Activated T-cell treated with anti-CD3 and anti-CD28 coated beads for 1 hour (primary cell): ENCODE results near the gene SIT1.

Source experiments
- DNase-seq: peaks from one replicate; pipeline ENCODE4 v3.0.0-alpha.2; 2020; ENCODE audit warnings: low read depth

SIT1 gene

DNA sequence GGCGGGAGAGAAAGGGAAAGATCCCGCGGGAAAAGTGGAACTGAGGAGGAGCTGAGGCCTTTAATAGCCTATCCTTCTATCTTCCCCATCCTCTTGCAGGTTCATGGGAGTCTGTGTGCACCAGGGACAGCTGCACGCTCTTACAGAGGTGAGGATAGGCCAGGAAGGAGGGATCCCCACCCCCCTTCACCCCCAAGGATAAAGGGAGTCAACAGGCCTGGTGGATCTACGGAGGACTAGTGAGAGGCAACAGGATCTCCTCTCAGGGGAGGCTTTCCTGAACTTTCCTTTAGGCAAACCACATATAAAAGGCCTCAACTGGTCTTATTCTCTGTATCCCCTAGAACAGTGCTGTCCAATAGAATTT is 44.6 kb downstream of the SIT1 start:
- no peak for DNase-seq

DNA sequence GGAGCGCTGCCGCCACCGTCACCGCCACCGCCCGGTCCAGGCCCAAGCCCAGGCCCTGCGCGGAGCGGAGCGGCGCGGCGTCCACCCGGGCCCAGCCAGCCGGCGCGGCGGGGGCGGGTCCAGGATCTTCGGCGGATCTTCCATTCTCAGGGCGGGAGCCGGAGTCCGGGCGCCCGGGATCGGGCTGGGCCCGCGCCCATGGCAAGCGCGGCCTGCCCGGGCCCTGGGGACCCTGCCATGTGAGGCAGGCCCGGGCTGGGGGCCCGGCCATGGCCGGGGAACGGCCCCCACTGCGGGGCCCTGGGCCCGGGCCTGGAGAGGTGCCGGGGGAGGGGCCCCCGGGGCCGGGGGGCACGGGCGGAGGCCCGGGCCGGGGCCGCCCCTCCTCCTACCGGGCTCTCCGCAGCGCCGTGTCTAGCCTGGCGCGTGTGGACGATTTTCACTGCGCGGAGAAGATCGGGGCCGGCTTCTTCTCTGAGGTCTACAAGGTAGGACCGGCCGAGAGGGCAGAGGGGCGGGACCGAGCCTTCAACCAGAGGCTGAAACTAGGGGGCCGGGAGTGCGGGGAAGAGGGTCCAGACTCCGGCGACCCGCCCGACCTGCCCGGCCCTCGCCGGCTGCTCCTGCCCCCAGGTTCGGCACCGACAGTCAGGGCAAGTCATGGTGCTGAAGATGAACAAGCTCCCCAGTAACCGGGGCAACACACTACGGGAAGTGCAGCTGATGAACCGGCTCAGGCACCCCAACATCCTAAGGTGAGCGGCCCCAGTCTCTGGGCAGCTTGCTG is 45.2 kb downstream of the SIT1 start:
- no peak for DNase-seq

DNA sequence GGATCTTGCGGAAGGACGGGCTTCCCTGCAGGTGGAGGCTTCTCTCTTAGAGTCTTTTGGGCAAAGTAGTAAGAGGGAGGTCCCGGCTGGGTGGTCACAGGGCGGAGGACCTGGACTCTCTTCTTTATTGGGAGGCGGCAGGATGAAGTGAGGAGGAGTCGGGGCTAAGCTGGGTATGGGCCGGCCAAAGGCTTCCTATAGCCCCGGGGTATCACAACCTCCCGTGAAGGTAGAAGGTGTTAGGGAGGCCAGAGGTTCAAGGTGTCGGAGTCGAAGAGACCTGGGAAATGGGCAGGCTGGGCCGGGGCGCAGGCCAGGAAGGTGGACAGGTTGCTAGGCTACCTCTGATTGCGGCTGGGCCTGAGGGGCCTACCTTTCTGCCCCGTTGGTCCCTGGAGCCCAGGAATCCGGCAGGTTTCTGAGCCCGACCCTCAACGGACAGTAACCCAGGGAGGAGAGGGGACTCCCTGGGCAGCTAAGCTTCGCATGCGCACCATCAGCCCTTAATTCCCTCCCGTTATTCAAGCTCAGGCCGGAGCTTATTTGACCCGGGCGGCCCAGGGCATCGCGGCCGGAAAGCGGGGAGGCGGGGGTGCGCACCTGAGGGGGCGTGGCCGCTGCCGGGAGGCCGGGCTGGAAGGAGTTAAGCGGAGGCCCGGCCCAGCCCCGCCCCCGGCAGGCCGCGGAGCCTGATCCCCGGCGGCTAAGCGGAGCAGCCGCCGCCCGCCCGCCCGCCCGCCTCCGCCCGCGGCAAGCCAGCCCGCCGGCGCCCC is 46.0 kb downstream of the SIT1 start, which contains the start of gene TESK1:
Gene TESK1, plus strand, starts transcription at position 685 of the 773 bp plus-strand sequence. CDS start 358 bp downstream, outside the sequence.
- DNase-seq: peak; percentile 75

DNA sequence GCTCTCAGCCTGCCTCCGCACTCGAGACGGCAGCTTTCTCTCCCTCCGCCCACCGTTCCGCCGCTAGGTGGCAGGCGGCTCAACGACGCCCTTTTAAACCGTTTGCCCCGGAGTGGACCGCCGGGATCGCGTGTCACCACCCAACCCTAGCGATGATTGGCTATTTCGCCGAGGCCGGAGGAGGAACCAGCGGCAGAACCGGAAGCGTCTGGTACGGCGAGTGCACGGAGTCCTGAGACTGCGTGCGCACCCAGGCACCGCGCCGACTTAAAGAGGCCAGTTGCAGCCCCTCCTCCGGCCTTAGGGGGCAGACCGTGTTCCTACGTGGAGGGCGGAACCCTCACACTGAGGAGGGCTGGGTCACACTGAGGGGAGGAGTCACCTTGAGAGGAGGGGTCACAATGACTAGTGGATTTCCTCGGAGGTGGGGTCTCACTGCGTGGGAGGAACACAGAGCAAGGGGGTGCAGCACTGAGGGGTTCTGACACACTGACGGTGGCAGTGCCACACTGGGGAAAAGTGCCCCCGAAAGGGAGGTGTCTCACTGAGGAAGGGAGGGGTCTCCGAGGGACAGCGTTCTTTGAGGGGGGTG is 46.6 kb downstream of the SIT1 start:
- peak; percentile 98 for DNase-seq

DNA sequence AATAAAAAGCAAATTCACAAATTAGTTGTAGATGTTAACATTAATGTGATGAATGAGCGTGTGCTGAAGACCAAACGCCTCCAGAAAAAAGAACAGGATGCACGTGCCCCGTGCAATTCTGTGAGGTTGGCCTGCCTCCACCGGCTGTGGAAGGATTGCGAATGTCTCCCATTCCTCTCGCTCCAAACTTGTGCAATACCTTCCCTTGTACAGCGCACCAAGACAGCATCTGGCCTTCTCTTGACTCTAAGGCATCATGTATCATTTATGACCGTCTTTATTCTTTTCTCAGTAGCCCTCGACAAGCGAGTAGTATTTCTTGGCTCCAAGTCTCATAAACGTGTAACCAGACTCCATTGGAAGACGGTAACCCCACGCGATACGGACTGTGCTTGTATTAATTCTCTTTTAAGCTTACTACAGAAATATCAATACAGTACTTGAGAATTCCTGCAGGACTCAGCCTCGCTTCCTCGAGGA is 47.2 kb downstream of the SIT1 start:
- no peak for DNase-seq

DNA sequence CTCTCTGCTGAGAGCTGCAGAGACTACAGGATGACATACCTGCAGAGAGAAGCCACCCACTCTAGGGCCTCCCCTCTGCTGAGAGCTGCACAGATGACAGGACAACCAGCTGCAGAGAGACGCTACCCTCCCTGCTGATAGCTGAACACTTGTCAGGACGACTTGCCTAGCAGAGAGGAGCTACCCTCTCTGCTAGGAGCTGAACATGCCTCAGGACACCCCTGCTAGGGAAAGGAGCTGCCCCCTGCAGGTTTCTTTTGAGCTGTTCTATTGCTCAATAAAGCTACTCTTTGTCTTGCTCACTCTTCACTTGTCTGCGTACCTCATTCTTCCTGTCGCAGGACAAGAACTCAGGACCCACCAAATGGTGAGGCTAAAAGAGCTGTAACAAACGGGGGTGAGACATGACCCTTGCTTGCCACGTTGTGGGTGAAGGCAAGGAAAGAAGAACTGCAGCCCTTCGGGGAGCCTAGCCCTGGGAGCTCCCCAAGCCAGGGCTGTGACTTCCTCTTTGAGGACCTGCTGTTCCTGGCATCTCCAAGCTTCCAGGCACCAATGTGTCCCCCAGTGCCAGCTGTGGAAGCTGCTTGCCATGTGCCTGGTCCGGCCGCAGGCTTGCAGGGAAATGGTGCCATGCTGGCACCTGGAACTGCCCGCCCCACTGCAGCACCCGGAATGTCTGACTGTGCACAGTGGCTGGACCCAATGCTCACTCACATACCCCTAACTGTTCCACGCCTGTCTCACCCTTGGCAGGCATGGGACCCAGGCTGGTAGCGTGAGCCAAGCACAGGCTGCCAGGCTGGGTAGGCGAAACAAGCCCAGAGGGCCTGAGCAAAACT is 50.7 kb downstream of the SIT1 start:
- no peak for DNase-seq
